Keratinocyte (primary cell): ENCODE measurements around the gene SACS. TPM values are rescaled to one million over a fixed set of nuclear protein-coding genes. Genes with fewer than 3 reads are reported as not detected.

ENCODE experiments used
- DNase-seq: peaks from one replicate; pipeline ENCODE4 v3.0.0-alpha.2; 2011; ENCODE audit warnings: low read depth, missing footprints, low spot score
- FAIRE-seq: peaks from 2 replicates; lab custom pipeline; 2011; peaks lifted over from hg19 to GRCh38; lab: Jason Lieb, UNC
- H2AFZ ChIP-seq: 2 replicates; pipeline ENCODE4 v1.6.0; 2012; ENCODE audit warnings: low read length, control low read depth, inconsistent platforms; ENCODE audit not compliant: control insufficient read depth
- H3K27ac ChIP-seq: 2 replicates; pipeline ENCODE4 v1.5.1; 2011; ENCODE audit warnings: low read length; ENCODE audit not compliant: control insufficient read depth, insufficient read depth
- H3K27me3 ChIP-seq: 3 replicates; pipeline ENCODE4 v1.6.0; 2011; ENCODE audit warnings: low read length; ENCODE audit not compliant: control insufficient read depth, insufficient read depth; ENCODE audit errors: extremely low read depth
- H3K36me3 ChIP-seq, 2 experiments: 2 replicates in 1 of 2; 3 replicates in 1 of 2; pipeline ENCODE4 v1.5.1; 2011; ENCODE audit warnings: low read length in 2 of 2, mild to moderate bottlenecking in 1 of 2; ENCODE audit not compliant: control insufficient read depth in 2 of 2, insufficient read depth in 2 of 2; ENCODE audit errors: extremely low read depth in 1 of 2
- H3K4me1 ChIP-seq: 3 replicates; pipeline ENCODE4 v1.5.1; 2011; ENCODE audit warnings: low read length; ENCODE audit not compliant: control insufficient read depth, insufficient read depth; ENCODE audit errors: extremely low read depth
- H3K4me2 ChIP-seq: 3 replicates; pipeline ENCODE4 v1.6.0; 2011; ENCODE audit warnings: low read depth, low read length; ENCODE audit not compliant: control insufficient read depth, insufficient read depth; ENCODE audit errors: extremely low read depth
- H3K4me3 ChIP-seq, 3 experiments: fragments of 200-600 bp in 1 of 3; sonication (generic) in 1 of 3; 2 replicates in 2 of 3; 3 replicates in 1 of 3; pipeline ENCODE4 v1.5.1; 2011 to 2016; ENCODE audit warnings: low read length in 3 of 3, mild to moderate bottlenecking in 3 of 3, control low read depth in 2 of 3, inconsistent platforms in 1 of 3, low read depth in 1 of 3, mixed read lengths in 1 of 3, mixed run types in 1 of 3, moderate library complexity in 1 of 3; ENCODE audit not compliant: control insufficient read depth in 2 of 3, insufficient read depth in 2 of 3; ENCODE audit errors: extremely low read depth in 1 of 3
- H3K79me2 ChIP-seq: 2 replicates; pipeline ENCODE4 v1.6.0; 2012; ENCODE audit warnings: low read length; ENCODE audit not compliant: control insufficient read depth, insufficient read depth
- H3K9ac ChIP-seq: 3 replicates; pipeline ENCODE4 v1.6.0; 2011; ENCODE audit warnings: low read length; ENCODE audit not compliant: control insufficient read depth, insufficient read depth; ENCODE audit errors: extremely low read depth
- H3K9me1 ChIP-seq: 3 replicates; pipeline ENCODE4 v1.6.0; 2011; ENCODE audit warnings: low read length; ENCODE audit not compliant: control insufficient read depth, insufficient read depth; ENCODE audit errors: extremely low read depth
- H3K9me3 ChIP-seq: 2 replicates; pipeline ENCODE4 v1.5.1; 2012; ENCODE audit warnings: low read depth, low read length; ENCODE audit not compliant: control insufficient read depth
- H4K20me1 ChIP-seq: 3 replicates; pipeline ENCODE4 v1.6.0; 2011; ENCODE audit warnings: low read length; ENCODE audit not compliant: control insufficient read depth, insufficient read depth; ENCODE audit errors: extremely low read depth
- CTCF ChIP-seq, 3 experiments: IDR thresholded peaks in 1 of 3; conservative IDR thresholded peaks in 1 of 3; optimal IDR thresholded peaks in 1 of 3; 2 replicates in 2 of 3; 3 replicates in 1 of 3; pipeline versions ENCODE3 to v1.5.1; 2011; ENCODE audit warnings: low read length in 3 of 3, mild to moderate bottlenecking in 3 of 3, moderate library complexity in 2 of 3, control low read depth in 1 of 3, inconsistent platforms in 1 of 3; ENCODE audit not compliant: insufficient read depth in 2 of 3; ENCODE audit errors: extremely low read depth in 1 of 3
- EZH2 ChIP-seq: IDR thresholded peaks from one replicate; pipeline ENCODE4 v1.6.1; 2012; ENCODE audit warnings: inconsistent platforms, mild to moderate bottlenecking, low read length, moderate library complexity
- dilution Hi-C: fragments of 300-500 bp; cut with MboI; formaldehyde crosslinking; loops from one replicate; pipeline ENCODE4 v1.7.0; 2020; ENCODE audit warnings: low sequenced_read_pairs; ENCODE audit not compliant: extremely low pct_ligation_motif_present
- polyA plus RNA-seq, 5 experiments: library from polyadenylated mRNA; depleted of rRNA in 3 of 5; stranded (reverse) in 3 of 5; stranded (forward) in 1 of 5; unstranded in 1 of 5; fragments of >200 nt; gene quantifications; 1 replicate in 1 of 5; 2 replicates in 3 of 5; 3 replicates in 1 of 5; pipeline versions ENCODE4 v1.2.1 to v1.2.3, GENCODE V29; 2011 to 2012; ENCODE audit warnings: missing spikeins in 2 of 5, low read depth in 1 of 5, low replicate concordance in 1 of 5

SACS gene
- polyA plus RNA-seq, 1 donor (not counting 4 experiments of a cell fraction or from before 2014, with no cell fraction given): 13.5 TPM

DNA sequence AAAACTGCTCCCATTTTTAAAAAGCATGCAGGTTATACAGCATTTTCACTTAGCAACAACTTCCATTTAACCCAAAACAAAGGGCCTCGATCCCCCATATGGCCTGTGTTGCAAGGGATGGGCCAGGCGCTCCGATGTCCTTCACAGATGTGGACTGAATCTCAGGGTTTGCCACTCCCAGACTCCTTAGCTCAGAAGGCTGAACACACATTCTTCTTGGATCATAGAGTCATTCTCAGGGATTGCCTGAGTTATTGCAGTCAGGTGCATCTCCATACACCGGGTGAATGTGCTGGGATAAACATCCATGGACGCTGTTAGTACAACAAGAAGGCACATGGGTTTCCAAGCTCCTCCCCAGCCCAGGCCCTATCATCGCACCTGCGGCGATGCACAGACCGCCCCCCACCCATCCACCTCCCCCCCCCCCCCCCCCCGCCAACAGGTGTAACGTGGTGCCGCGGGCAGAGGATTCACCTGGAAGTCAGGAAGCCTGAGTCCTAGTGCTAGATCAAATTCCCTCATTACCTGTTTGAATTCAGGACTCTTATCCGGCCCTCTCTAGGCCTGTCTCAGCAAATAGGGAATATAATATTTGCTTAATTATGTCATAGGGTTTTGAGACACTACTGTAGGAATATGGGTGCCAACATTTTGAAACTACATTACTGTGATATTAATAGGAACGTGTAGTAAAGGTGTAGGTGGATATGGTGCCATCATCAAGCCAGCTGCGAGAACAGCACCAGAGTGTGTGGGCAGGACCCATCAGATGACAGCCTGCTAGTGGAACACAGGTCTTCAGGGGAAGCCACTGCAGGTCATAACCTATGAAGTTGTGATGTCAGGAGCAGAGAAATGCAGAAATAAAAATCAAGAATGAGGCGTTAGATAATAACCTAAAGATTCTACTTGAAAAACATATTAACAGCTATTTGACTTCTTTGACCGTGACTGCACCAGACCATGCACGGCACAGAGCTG, 110.9 kb downstream of the SACS start:
- Histone ChIP-seq H3K36me3 (no peaks in the 10 kb centered on the region), H4K20me1 (no peaks in the 10 kb centered on the region), H3K4me2 (peak overlapping the region; percentile 84), H3K9me3 (no peaks in the 10 kb centered on the region), H3K4me3 (no peak overlapping the region), H3K79me2 (no peaks in the 10 kb centered on the region), H3K9me1 (no peaks in the 10 kb centered on the region), H3K4me1 (peaks cover 26% of the 10 kb centered on the region), H3K27ac (peak overlapping the region; percentile 83), H3K9ac (no peak overlapping the region), H2AFZ (no peak overlapping the region), H3K27me3 (no peaks in the 10 kb centered on the region)
- TF ChIP-seq EZH2 (no peak), CTCF (optimal IDR thresholded peaks at IDR 0.05 in 1 of 3, IDR thresholded peaks at IDR 0.05 in 1 of 3, conservative IDR thresholded peaks at IDR 0.05 in 1 of 3; ENCODE audit: extremely low read depth in 1 of 3, insufficient read depth in 2 of 3, low read length in 3 of 3) (no peak)
- dilution Hi-C loops: no loop called here
- DNase-seq (no peak), FAIRE-seq (no peak)

DNA sequence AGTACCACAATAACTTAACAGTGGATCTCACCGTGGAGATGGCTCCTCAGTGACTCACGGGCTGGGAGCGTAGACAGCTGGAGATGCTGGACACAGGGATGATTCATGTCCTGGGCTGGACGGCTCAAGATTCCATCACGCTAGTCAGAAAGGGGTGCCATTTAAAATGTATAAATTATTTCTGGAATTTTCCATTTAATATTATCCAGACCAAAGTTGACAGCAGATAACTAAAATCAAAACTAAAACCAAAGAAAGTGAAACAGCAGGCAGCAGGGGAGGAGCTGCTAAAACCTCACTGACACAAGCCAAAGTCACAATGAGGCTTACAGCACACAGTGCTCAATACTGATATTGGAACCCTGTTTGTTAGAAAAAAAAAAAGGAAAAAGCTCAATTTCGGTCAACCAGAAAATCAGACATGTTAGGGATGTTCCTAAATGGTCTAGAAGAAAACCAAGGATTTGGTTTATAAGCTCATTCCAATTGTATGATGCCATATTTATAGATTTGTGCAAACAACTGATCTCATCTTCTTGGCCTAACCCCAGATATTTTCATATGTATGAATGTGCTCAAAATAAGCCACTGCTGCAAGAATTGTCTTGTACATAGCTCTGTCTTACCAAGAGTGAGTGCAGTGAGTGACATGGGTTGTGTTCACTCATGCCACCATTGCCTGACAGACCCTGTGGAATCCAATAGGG, 111.8 kb downstream of the SACS start:
- no peak for FAIRE-seq

More for the DNA sequence above, 111.8 kb downstream of the SACS start:
- H3K4me1 ChIP-seq: peaks cover 26% of the 10 kb centered on the region
- peak overlapping the region; percentile 35 for H3K9ac ChIP-seq
- H3K27ac ChIP-seq: peak overlapping the region; percentile 83
- H4K20me1 ChIP-seq: no peaks in the 10 kb centered on the region
- no peaks in the 10 kb centered on the region for H3K79me2 ChIP-seq
- H3K27me3 ChIP-seq: no peaks in the 10 kb centered on the region
- H3K9me3 ChIP-seq: no peaks in the 10 kb centered on the region
- peak overlapping the region; percentile 54 for H2AFZ ChIP-seq
- no peaks in the 10 kb centered on the region for H3K9me1 ChIP-seq
- peak; percentile 26 for DNase-seq
- dilution Hi-C loops: no loop called here
- no peak for TF ChIP-seq CTCF (optimal IDR thresholded peaks at IDR 0.05 in 1 of 3, IDR thresholded peaks at IDR 0.05 in 1 of 3, conservative IDR thresholded peaks at IDR 0.05 in 1 of 3; ENCODE audit: extremely low read depth in 1 of 3, insufficient read depth in 2 of 3, low read length in 3 of 3)
- no peaks in the 10 kb centered on the region for H3K36me3 ChIP-seq
- peak overlapping the region in 2 of 3 experiments; percentile 35 to 44 for H3K4me3 ChIP-seq
- H3K4me2 ChIP-seq: peak overlapping the region; percentile 84
